Measurements from ENCODE around the gene FBXO17. TPM values are rescaled to one million over a fixed set of nuclear protein-coding genes. Genes with fewer than 3 reads are reported as not detected.
A peak's percentile ranks its signal among the peaks of the same experiment; 100 is the strongest.

Gene FBXO17
- total RNA-seq, 6 donors from 2014 or later, result 5.0 to 18.9 (median 10.4) TPM

- TF ChIP-seq EP300 (IDR thresholded peaks at IDR 0.05) (no peak), POLR2AphosphoS5 (IDR thresholded peaks at IDR 0.05) (no peak), POLR2A (IDR thresholded peaks at IDR 0.05) (no peak), CTCF (IDR thresholded peaks at IDR 0.05) (no peak)
- Histone ChIP-seq H3K36me3 (peaks cover 9 to 44% (median 32%) of the 10 kb centered on the region in 4 donors), H3K9me3 (no peaks in the 10 kb centered on the region), H3K27me3 (no peaks in the 10 kb centered on the region), H3K27ac (no peak overlapping the region), H3K4me3 (no peak overlapping the region), H3K4me1 (no peaks in the 10 kb centered on the region)
- DNase-seq, result no peak
- ATAC-seq (ENCODE audit: low FRiP score in 2 of 2), result no peak
- 94 to 99% methylated on average over 15 to 28 of the region's 29 CpGs for WGBS, 2 donors
These were observed 68.3 kb downstream of the FBXO17 start for GRCh38 chr19:38907227-38907626.

GRCh38 chr19:38905620-38906019 is 69.9 kb downstream of the FBXO17 start:
- H3K36me3 ChIP-seq, result peaks cover 9 to 44% (median 32%) of the 10 kb centered on the region in 4 donors
- 95% methylated on average over 4 of the region's 4 CpGs; no CpG with 5 or more reads in 1 of the 2 donors for WGBS, 2 donors

GRCh38 chr19:38904581-38905539 is 70.7 kb downstream of the FBXO17 start:
- DNase-seq (no peak), ATAC-seq (ENCODE audit: low FRiP score in 2 of 2) (peak in 1 of 2 donors; percentile 30)
- H3K9me3 ChIP-seq, result no peaks in the 10 kb centered on the region
- no peak for TF ChIP-seq POLR2A (IDR thresholded peaks at IDR 0.05)
- no peak for TF ChIP-seq POLR2AphosphoS5 (IDR thresholded peaks at IDR 0.05)
- no peak for TF ChIP-seq EP300 (IDR thresholded peaks at IDR 0.05)
- no peak for TF ChIP-seq CTCF (IDR thresholded peaks at IDR 0.05)
- no peak overlapping the region for H3K4me3 ChIP-seq
- peaks cover 9 to 44% (median 32%) of the 10 kb centered on the region in 4 donors for H3K36me3 ChIP-seq
- H3K27me3 ChIP-seq, result no peaks in the 10 kb centered on the region
- H3K27ac ChIP-seq, result no peak overlapping the region
- peaks cover 11 to 14% (median 12%) of the 10 kb centered on the region in 4 donors for H3K4me1 ChIP-seq
- WGBS, 2 donors, result 83 to 88% methylated on average over 18 to 32 of the region's 35 CpGs

More at GRCh38 chr19:38905620-38906019, 69.9 kb downstream of the FBXO17 start:
- Histone ChIP-seq H3K9me3 (no peaks in the 10 kb centered on the region), H3K4me3 (no peak overlapping the region), H3K27ac (no peak overlapping the region), H3K4me1 (peaks cover 7 to 10% (median 10%) of the 10 kb centered on the region in 4 donors), H3K27me3 (no peaks in the 10 kb centered on the region)
- peak in 1 of 2 donors; percentile 20 for ATAC-seq (ENCODE audit: low FRiP score in 2 of 2)
- DNase-seq, result no peak
- no peak for TF ChIP-seq POLR2A (IDR thresholded peaks at IDR 0.05)
- no peak for TF ChIP-seq POLR2AphosphoS5 (IDR thresholded peaks at IDR 0.05)
- TF ChIP-seq EP300 (IDR thresholded peaks at IDR 0.05), result no peak
- no peak for TF ChIP-seq CTCF (IDR thresholded peaks at IDR 0.05)

- Histone ChIP-seq H3K36me3 (peaks cover 5 to 20% (median 13%) of the 10 kb centered on the region in 4 donors), H3K9me3 (no peaks in the 10 kb centered on the region), H3K4me3 (no peak overlapping the region), H3K4me1 (peaks cover 25 to 38% (median 27%) of the 10 kb centered on the region in 4 donors), H3K27me3 (no peaks in the 10 kb centered on the region), H3K27ac (no peak overlapping the region)
- DNase-seq, result no peak
- WGBS, 2 donors, result 100% methylated on average over 1 of the region's 1 CpG
- no peak for ATAC-seq (ENCODE audit: low FRiP score in 2 of 2)
- TF ChIP-seq POLR2AphosphoS5 (IDR thresholded peaks at IDR 0.05) (no peak), CTCF (IDR thresholded peaks at IDR 0.05) (no peak), POLR2A (IDR thresholded peaks at IDR 0.05) (no peak), EP300 (IDR thresholded peaks at IDR 0.05) (no peak)
These were observed 73.9 kb downstream of the FBXO17 start for GRCh38 chr19:38901683-38902082.

Measured in upper lobe of left lung (tissue), 6 donors.